ENCODE measurements around the gene GUCY1B1. TPM values are rescaled to one million over a fixed set of nuclear protein-coding genes. Genes with fewer than 3 reads are reported as not detected.

The GUCY1B1 gene
- total and polyA plus RNA-seq, 11 donors, result 12.5 to 30.7 (median 18.5) TPM

DNA sequence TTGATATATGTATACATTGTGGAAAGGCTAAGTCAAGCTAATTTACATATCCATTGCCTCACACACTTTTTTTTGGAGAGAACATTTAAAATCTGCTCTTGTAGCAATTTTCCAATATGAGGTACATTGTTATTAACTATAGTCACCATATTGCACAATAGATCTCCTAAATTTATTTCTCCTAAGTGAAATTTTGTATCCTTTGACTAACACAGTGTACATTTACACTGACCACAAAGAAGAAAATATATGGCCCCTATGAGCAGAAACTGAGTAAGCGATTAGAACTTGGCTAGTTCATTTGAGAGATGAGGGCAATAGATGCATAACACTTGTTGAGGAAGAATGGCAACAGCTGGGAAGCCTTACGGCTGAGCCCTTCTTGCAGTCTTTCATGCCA, 20.3 kb upstream of the GUCY1B1 start:
- no peaks in the 10 kb centered on the region for H3K36me3 ChIP-seq
- H3K27ac ChIP-seq, result no peak overlapping the region
- no peaks in the 10 kb centered on the region for H3K27me3 ChIP-seq
- 91 to 97% (median 94%) methylated on average over 2 of the region's 2 CpGs for WGBS, 4 donors
- ATAC-seq (no peak), DNase-seq (no peak)
- intact Hi-C loops (cut with DNase I), result no loop called here
- H3K4me3 ChIP-seq, result no peak overlapping the region
- H3K4me1 ChIP-seq, result peaks cover 0 to 20% (median 3%) of the 10 kb centered on the region in 12 donors
- H3K9me3 ChIP-seq, result no peaks in the 10 kb centered on the region
- TF ChIP-seq, protein P1, sequence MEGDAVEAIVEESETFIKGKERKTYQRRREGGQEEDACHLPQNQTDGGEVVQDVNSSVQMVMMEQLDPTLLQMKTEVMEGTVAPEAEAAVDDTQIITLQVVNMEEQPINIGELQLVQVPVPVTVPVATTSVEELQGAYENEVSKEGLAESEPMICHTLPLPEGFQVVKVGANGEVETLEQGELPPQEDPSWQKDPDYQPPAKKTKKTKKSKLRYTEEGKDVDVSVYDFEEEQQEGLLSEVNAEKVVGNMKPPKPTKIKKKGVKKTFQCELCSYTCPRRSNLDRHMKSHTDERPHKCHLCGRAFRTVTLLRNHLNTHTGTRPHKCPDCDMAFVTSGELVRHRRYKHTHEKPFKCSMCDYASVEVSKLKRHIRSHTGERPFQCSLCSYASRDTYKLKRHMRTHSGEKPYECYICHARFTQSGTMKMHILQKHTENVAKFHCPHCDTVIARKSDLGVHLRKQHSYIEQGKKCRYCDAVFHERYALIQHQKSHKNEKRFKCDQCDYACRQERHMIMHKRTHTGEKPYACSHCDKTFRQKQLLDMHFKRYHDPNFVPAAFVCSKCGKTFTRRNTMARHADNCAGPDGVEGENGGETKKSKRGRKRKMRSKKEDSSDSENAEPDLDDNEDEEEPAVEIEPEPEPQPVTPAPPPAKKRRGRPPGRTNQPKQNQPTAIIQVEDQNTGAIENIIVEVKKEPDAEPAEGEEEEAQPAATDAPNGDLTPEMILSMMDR (IDR thresholded peaks at IDR 0.05), result no peak
- no peak for TF ChIP-seq POLR2A (IDR thresholded peaks at IDR 0.05)

- ATAC-seq (no peak), DNase-seq (no peak)
- H3K4me3 ChIP-seq, result no peak overlapping the region
- no peaks in the 10 kb centered on the region for H3K36me3 ChIP-seq
- intact Hi-C loops (cut with DNase I), result no loop called here
- no peak overlapping the region for H3K27ac ChIP-seq
- TF ChIP-seq, protein P1 (IDR thresholded peaks at IDR 0.05), result no peak
- no peak for TF ChIP-seq POLR2A (IDR thresholded peaks at IDR 0.05)
- no peaks in the 10 kb centered on the region for H3K9me3 ChIP-seq
- H3K27me3 ChIP-seq, result no peaks in the 10 kb centered on the region
- 82 to 98% (median 94%) methylated on average over 1 of the region's 1 CpG for WGBS, 4 donors
- H3K4me1 ChIP-seq, result no peaks in the 10 kb centered on the region
Measured at GRCh38 chr4:155741546-155741945, 17.3 kb upstream of the GUCY1B1 start.

DNA sequence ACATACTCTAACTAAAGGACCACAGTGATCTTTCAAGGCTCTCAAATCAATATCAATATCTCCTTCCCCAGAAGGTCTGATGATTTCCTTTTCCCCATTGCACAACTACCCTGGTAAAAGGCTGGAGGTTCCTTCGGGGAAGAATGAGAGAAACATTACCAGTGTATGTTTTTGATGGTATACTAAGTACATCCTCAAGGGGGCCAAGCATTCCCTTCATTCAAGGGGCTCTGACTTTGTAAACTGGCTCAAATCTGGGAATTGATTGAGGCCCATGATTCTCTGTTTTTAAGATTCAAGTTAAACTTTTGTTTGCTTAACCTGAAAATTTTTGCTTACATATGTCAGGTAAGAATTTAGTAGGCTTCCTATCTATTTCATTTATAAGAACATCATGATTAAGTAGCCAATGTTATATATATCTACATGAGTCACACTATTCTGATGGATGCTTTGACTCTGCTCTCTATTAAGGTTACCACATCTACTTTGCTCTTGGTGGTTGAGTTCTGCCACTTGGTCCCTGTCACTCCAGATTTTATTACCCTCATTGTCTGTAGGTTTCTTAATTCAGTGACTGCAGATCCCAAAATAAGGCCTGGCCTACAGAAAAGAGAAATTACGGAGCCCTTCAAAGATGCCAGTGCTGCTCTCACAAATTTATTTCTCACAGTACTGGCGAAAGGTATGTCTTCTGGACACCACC, 16.4 kb upstream of the GUCY1B1 start:
- Histone ChIP-seq H3K27ac (no peak overlapping the region), H3K4me3 (no peak overlapping the region), H3K27me3 (no peaks in the 10 kb centered on the region), H3K36me3 (no peaks in the 10 kb centered on the region), H3K9me3 (no peaks in the 10 kb centered on the region), H3K4me1 (no peaks in the 10 kb centered on the region)
- intact Hi-C loops (cut with DNase I), result no loop called here
- ATAC-seq (no peak), DNase-seq (no peak)
- no peak for TF ChIP-seq POLR2A (IDR thresholded peaks at IDR 0.05)
- TF ChIP-seq, protein P1 (IDR thresholded peaks at IDR 0.05), result no peak
- 65 to 90% (median 85%) methylated on average over 3 of the region's 3 CpGs for whole genome bisulfite sequencing, 4 donors

- peak in 2 of 4 donors; percentile 69 to 71 for ATAC-seq
- no peak for DNase-seq
- Histone ChIP-seq H3K4me1 (no peaks in the 10 kb centered on the region), H3K9me3 (no peaks in the 10 kb centered on the region), H3K27me3 (no peaks in the 10 kb centered on the region), H3K27ac (no peak overlapping the region), H3K36me3 (no peaks in the 10 kb centered on the region), H3K4me3 (no peak overlapping the region)
- TF ChIP-seq, protein P1 (IDR thresholded peaks at IDR 0.05), result no peak
- TF ChIP-seq POLR2A (IDR thresholded peaks at IDR 0.05), result no peak
- intact Hi-C loops (cut with DNase I), result no loop called here
- 80 to 86% (median 81%) methylated on average over 5 of the region's 5 CpGs for WGBS, 4 donors
Measured at GRCh38 chr4:155745984-155746383, 12.8 kb upstream of the GUCY1B1 start.

All from heart left ventricle (tissue), 16 donors.